ENCODE results near the gene APEX1. TPM values are rescaled to one million over a fixed set of nuclear protein-coding genes. Genes with fewer than 3 reads are reported as not detected.

Gene APEX1
- total and polyA plus RNA-seq, 3 experiments from 2014 or later: 117 to 248 (median 242) TPM

Other genes starting within 250 kb of the APEX1 start
- gene OR11H6, start 231.5 kb upstream of the APEX1 start, total RNA-seq: not detected
- gene OR11H6, start 231.5 kb upstream of the APEX1 start, polyA plus RNA-seq: not detected
- not detected for gene OR11H7, start 226.2 kb upstream of the APEX1 start, total RNA-seq
- not detected for gene OR11H7, start 226.2 kb upstream of the APEX1 start, polyA plus RNA-seq
- not detected for gene OR11H4, start 215.9 kb upstream of the APEX1 start, total RNA-seq
- not detected for gene OR11H4, start 215.9 kb upstream of the APEX1 start, polyA plus RNA-seq
- gene TTC5, start 149.3 kb upstream of the APEX1 start, total RNA-seq: 10 to 100 TPM; 33.2 to 35.0 TPM
- 21.5 TPM for gene TTC5, start 149.3 kb upstream of the APEX1 start, polyA plus RNA-seq
- gene CCNB1IP1, start 121.9 kb upstream of the APEX1 start, total RNA-seq: 10 to 100 TPM; 43.6 to 50.5 TPM
- gene CCNB1IP1, start 121.9 kb upstream of the APEX1 start, polyA plus RNA-seq: 16.8 TPM
- 10 to 100 TPM; 35.0 to 41.3 TPM for gene PARP2, start 111.6 kb upstream of the APEX1 start, total RNA-seq
- gene PARP2, start 111.6 kb upstream of the APEX1 start, polyA plus RNA-seq: 13.6 TPM
- 10 to 100 TPM; 31.7 to 33.0 TPM for gene TEP1, start 41.7 kb upstream of the APEX1 start, total RNA-seq
- 9.1 TPM for gene TEP1, start 41.7 kb upstream of the APEX1 start, polyA plus RNA-seq
- gene KLHL33, start 19.1 kb upstream of the APEX1 start, total RNA-seq: under 1 TPM; 0.09 TPM
- gene KLHL33, start 19.1 kb upstream of the APEX1 start, polyA plus RNA-seq: 0.12 TPM
- 10 to 100 TPM; 58.0 to 58.1 TPM for gene OSGEP, start 414 bp upstream of the APEX1 start, total RNA-seq
- 48.9 TPM for gene OSGEP, start 414 bp upstream of the APEX1 start, polyA plus RNA-seq
- gene PIP4P1, start 6.2 kb downstream of the APEX1 start, total RNA-seq: 10 to 100 TPM; 29.5 to 33.5 TPM
- 36.4 TPM for gene PIP4P1, start 6.2 kb downstream of the APEX1 start, polyA plus RNA-seq
- gene PNP, start 14.2 kb downstream of the APEX1 start, total RNA-seq: 100 to 1,000 TPM; 181 to 188 TPM
- 84.0 TPM for gene PNP, start 14.2 kb downstream of the APEX1 start, polyA plus RNA-seq
- gene RNASE10, start 50.3 kb downstream of the APEX1 start, total RNA-seq: under 1 TPM in 1 of 2 experiments, not detected in 1; 0.31 TPM
- not detected for gene RNASE10, start 50.3 kb downstream of the APEX1 start, polyA plus RNA-seq
- not detected for gene RNASE9, start 105.8 kb downstream of the APEX1 start, total RNA-seq
- gene RNASE9, start 105.8 kb downstream of the APEX1 start, polyA plus RNA-seq: not detected
- gene RNASE11, start 132.8 kb downstream of the APEX1 start, total RNA-seq: not detected
- gene RNASE11, start 132.8 kb downstream of the APEX1 start, polyA plus RNA-seq: not detected
- not detected for gene RNASE12, start 136.2 kb downstream of the APEX1 start, total RNA-seq
- gene RNASE12, start 136.2 kb downstream of the APEX1 start, polyA plus RNA-seq: not detected
- not detected for gene OR6S1, start 186.5 kb downstream of the APEX1 start, total RNA-seq
- not detected for gene OR6S1, start 186.5 kb downstream of the APEX1 start, polyA plus RNA-seq
- under 1 TPM in 1 of 2 experiments, not detected in 1; 0.57 TPM for gene RNASE4, start 229.3 kb downstream of the APEX1 start, total RNA-seq
- 2.3 TPM for gene RNASE4, start 229.3 kb downstream of the APEX1 start, polyA plus RNA-seq
- gene ANG, start 233.5 kb downstream of the APEX1 start, total RNA-seq: under 1 TPM; 0.39 to 0.58 TPM
- 1.4 TPM for gene ANG, start 233.5 kb downstream of the APEX1 start, polyA plus RNA-seq